Peyer's patch (tissue), 4 donors: Measurements from ENCODE around the gene HAL.

Experiments used
- CTCF ChIP-seq, 6 experiments: fragments of 450-650 bp in 4 of 6; fragments of 200-600 bp in 2 of 6; sonication (generic) in 1 of 6; IDR thresholded peaks; one replicate each; pipeline ENCODE4 v1.5.1; 2017 to 2019; ENCODE audit warnings: antibody characterized with exemption in 6 of 6, mild to moderate bottlenecking in 3 of 6, moderate library complexity in 1 of 6
- POLR2A ChIP-seq, 2 donors: fragments of 450-650 bp; IDR thresholded peaks; one replicate each; pipeline ENCODE4 v1.5.1; 2017; ENCODE audit warnings: antibody characterized with exemption in 2 of 2, mild to moderate bottlenecking in 2 of 2, moderate library complexity in 2 of 2

GRCh38 chr12:95984682-95985081, 11.5 kb downstream of the HAL start:
- no peak for TF ChIP-seq POLR2A (IDR thresholded peaks at IDR 0.05)
- TF ChIP-seq CTCF (IDR thresholded peaks at IDR 0.05), result no peak
